H1 (cell line): ENCODE results near the gene SARS2. TPM values are rescaled to one million over a fixed set of nuclear protein-coding genes. Genes with fewer than 3 reads are reported as not detected.

Source experiments
- ATF2 ChIP-seq: IDR thresholded peaks from 2 replicates; pipeline ENCODE4 v1.6.1; 2012; ENCODE audit warnings: low read length, inconsistent platforms
- BACH1 ChIP-seq: IDR thresholded peaks from 2 replicates; pipeline ENCODE4 v1.6.1; 2012; ENCODE audit warnings: low read length, improper control_type of control experiment
- BCL11A ChIP-seq, 2 experiments: IDR thresholded peaks; one replicate each; pipeline ENCODE4 v1.6.1; 2011; ENCODE audit warnings: low read depth in 2 of 2, low read length in 2 of 2, mild to moderate bottlenecking in 2 of 2
- BRCA1 ChIP-seq: IDR thresholded peaks from 2 replicates; pipeline ENCODE4 v1.6.1; 2012; ENCODE audit warnings: low read depth, low read length, improper control_type of control experiment
- CBX5 ChIP-seq: fragments of 300-800, 300-1000 bp; sonication (generic); IDR thresholded peaks from 2 replicates; pipeline ENCODE4 v1.7.1; 2016; ENCODE audit warnings: antibody characterized with exemption, low read length, low read depth
- CEBPB ChIP-seq: IDR thresholded peaks from 2 replicates; pipeline ENCODE4 v1.6.1; 2012; ENCODE audit warnings: low read depth, low read length
- CTBP2 ChIP-seq: IDR thresholded peaks from 2 replicates; pipeline ENCODE4 v1.7.0; 2011; ENCODE audit warnings: borderline replicate concordance, mild to moderate bottlenecking, moderate library complexity, mixed read lengths, low read length; ENCODE audit not compliant: insufficient read depth, insufficient read length
- EP300 ChIP-seq, 2 experiments: IDR thresholded peaks; 1 replicate in 1 of 2; 2 replicates in 1 of 2; pipeline ENCODE4 v1.6.1; 2011 to 2012; ENCODE audit warnings: low read depth in 2 of 2, low read length in 2 of 2, mild to moderate bottlenecking in 2 of 2, borderline replicate concordance in 1 of 2, inconsistent platforms in 1 of 2, moderate library complexity in 1 of 2
- FOSL1 ChIP-seq: IDR thresholded peaks from 2 replicates; pipeline ENCODE4 v1.6.1; 2011; ENCODE audit warnings: mild to moderate bottlenecking, low read depth, low read length, moderate library complexity; ENCODE audit not compliant: insufficient read depth
- GTF2F1 ChIP-seq: IDR thresholded peaks from 2 replicates; pipeline ENCODE4 v1.6.1; 2012; ENCODE audit warnings: low read depth, low read length, improper control_type of control experiment, borderline replicate concordance
- HDAC6 ChIP-seq: IDR thresholded peaks from one replicate; pipeline ENCODE4 v1.7.1; 2012; ENCODE audit warnings: low read depth, mild to moderate bottlenecking, inconsistent platforms, low read length, moderate library complexity
- KDM1A ChIP-seq: fragments of 200-600, 300-600 bp; sonication (generic); IDR thresholded peaks from 2 replicates; pipeline ENCODE4 v1.7.1; 2016; ENCODE audit warnings: mild to moderate bottlenecking, low read length, borderline replicate concordance
- KDM4A ChIP-seq: IDR thresholded peaks from one replicate; pipeline ENCODE4 v1.7.1; 2012; ENCODE audit warnings: low read depth, mild to moderate bottlenecking, moderate library complexity, low read length, inconsistent platforms; ENCODE audit not compliant: severe bottlenecking
- MAX ChIP-seq: IDR thresholded peaks from 2 replicates; pipeline ENCODE4 v1.6.1; 2012; ENCODE audit warnings: inconsistent platforms
- PHF8 ChIP-seq: fragments of 200-600 bp; sonication (generic); conservative IDR thresholded peaks from 2 replicates; pipeline ENCODE4 v1.7.1; 2012; ENCODE audit warnings: low read depth, mild to moderate bottlenecking, inconsistent platforms, low read length, moderate library complexity
- POLR2A ChIP-seq, 2 experiments: IDR thresholded peaks; 1 replicate in 1 of 2; 2 replicates in 1 of 2; pipeline ENCODE4 v1.6.1; 2011; ENCODE audit warnings: low read depth in 2 of 2, low read length in 2 of 2, mild to moderate bottlenecking in 2 of 2; ENCODE audit errors: control extremely low read depth in 1 of 2
- POU5F1 ChIP-seq: IDR thresholded peaks from 2 replicates; pipeline ENCODE4 v1.6.1; 2011; ENCODE audit warnings: low read depth, mild to moderate bottlenecking, low read length, moderate library complexity
- RFX5 ChIP-seq: IDR thresholded peaks from 2 replicates; pipeline ENCODE4 v1.6.1; 2011; ENCODE audit warnings: low read depth, low read length, improper control_type of control experiment, borderline replicate concordance
- RXRA ChIP-seq: IDR thresholded peaks from 2 replicates; pipeline ENCODE4 v1.6.1; 2011; ENCODE audit warnings: low read depth, mild to moderate bottlenecking, low read length, moderate library complexity; ENCODE audit not compliant: insufficient read depth
- SP4 ChIP-seq: IDR thresholded peaks from 2 replicates; pipeline ENCODE4 v1.6.1; 2012; ENCODE audit warnings: low read length, inconsistent platforms
- TCF12 ChIP-seq: IDR thresholded peaks from 2 replicates; pipeline ENCODE4 v1.6.1; 2011; ENCODE audit warnings: low read depth, mild to moderate bottlenecking, low read length
- polyA plus RNA-seq, 7 experiments: library from polyadenylated mRNA; depleted of rRNA in 3 of 7; stranded (reverse) in 5 of 7; unstranded in 2 of 7; fragments of >200 nt in 5 of 7; fragments of 200-250 nt in 2 of 7; gene quantifications; 1 replicate in 5 of 7; 2 replicates in 1 of 7; 4 replicates in 1 of 7; pipeline versions ENCODE4 v1.2.1 to v1.2.3, GENCODE V29; 2011 to 2013; ENCODE audit warnings: missing spikeins in 2 of 7, mixed read lengths in 2 of 7
- total RNA-seq: library from RNA; stranded (reverse); fragmentation: NEBNext Ultra II Directional; extraction: Animal tissue kit (Norgen Biotek cat#: 25700); gene quantifications from 2 replicates; pipeline ENCODE4 v1.2.1, GENCODE V29; 2021
- TF ChIP-seq, protein P1 (sequence below): IDR thresholded peaks from 2 replicates; pipeline ENCODE4 v1.6.1; 2012; ENCODE audit warnings: inconsistent platforms

SARS2 gene
- total and polyA plus RNA-seq, 2 of the 8 experiments (the other 6 are each of a cell fraction or from before 2014, with no cell fraction given): 68.0 to 102 TPM

DNA sequence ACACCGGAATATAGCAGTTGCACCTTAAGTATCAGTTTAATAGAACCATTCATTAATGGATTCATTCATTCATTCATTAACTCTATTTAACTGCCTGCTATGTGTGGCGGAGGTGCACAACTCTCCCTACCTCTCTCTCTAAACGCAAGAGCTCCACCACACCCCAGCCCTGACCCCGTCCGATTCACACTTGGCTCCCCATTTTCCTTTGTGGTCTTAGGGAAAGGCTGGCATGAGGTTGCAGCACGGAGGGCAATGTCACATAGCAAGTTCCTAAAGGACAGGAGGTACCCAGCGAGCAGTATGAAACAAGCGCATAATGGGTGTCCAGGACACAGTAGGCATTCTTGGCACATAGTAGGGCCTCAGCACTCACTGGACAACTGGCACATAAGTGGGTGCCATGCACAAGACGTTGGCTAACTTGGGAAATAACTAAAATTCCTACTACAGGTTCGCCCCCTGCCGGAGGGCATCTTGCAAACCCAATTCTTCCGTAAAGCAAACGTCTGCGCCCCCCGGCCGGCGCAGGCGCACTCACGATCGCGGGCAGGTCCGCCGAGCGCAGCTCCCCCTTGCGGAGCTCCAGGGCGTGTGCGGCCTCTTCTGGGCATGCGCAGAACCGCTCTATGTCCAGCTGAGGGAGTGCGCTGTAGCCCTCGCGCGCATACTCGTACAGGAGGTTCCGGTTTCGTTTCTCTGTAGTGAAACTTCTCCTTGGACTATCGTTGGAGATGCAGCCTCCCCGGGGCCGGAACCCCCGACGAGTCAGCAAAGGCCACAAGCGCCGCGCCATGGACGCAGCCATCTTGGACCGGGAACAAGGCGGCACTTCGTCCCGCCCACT, at the start of gene SARS2 (continued):
- TF ChIP-seq MAX (peak; percentile 57), BCL11A (IDR thresholded peaks at IDR 0.05; ENCODE audit: low read depth in 2 of 2, low read length in 2 of 2) (no peak), KDM1A (0 out of 2 replicates have a peak, but pooled peaks have one; percentile 20), SP4 (peak; percentile 91), BRCA1 (no peak), GTF2F1 (no peak), FOSL1 (no peak), HDAC6 (no peak), EP300 (IDR thresholded peaks at IDR 0.05; ENCODE audit: borderline replicate concordance in 1 of 2, low read depth in 2 of 2, low read length in 2 of 2) (no peak), CEBPB (peak; percentile 19; the same call in 1 of the 2 replicates), POU5F1 (no peak), KDM4A (peak; percentile 87), BACH1 (no peak), CBX5 (no peak), CTBP2 (no peak), PHF8 (peak; percentile 100), TCF12 (no peak), POLR2A (IDR thresholded peaks at IDR 0.05; ENCODE audit: control extremely low read depth in 1 of 2, low read depth in 2 of 2, low read length in 2 of 2) (peak; percentile 97 to 99), ATF2 (no peak), RXRA (no peak), RFX5 (no peak)
- TF ChIP-seq, protein P1, sequence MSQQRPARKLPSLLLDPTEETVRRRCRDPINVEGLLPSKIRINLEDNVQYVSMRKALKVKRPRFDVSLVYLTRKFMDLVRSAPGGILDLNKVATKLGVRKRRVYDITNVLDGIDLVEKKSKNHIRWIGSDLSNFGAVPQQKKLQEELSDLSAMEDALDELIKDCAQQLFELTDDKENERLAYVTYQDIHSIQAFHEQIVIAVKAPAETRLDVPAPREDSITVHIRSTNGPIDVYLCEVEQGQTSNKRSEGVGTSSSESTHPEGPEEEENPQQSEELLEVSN: no peak
